ENCODE measurements around the gene SPOCK3. TPM values are rescaled to one million over a fixed set of nuclear protein-coding genes. Genes with fewer than 3 reads are reported as not detected.

The SPOCK3 gene
- total RNA-seq, 4 donors from 2014 or later: 0.16 to 0.58 (median 0.36) TPM; not detected in 1

- no peak for TF ChIP-seq POLR2A (IDR thresholded peaks at IDR 0.05)
- no peak for TF ChIP-seq CTCF (IDR thresholded peaks at IDR 0.05 in 4 of 5, conservative IDR thresholded peaks at IDR 0.05 in 1 of 5)
- intact Hi-C loops (cut with DNase I; ENCODE audit: low total_unique reads): no loop called here
- no peak for DNase-seq
- H3K4me1 ChIP-seq: no peaks in the 10 kb centered on the region
- H3K4me3 ChIP-seq: no peak overlapping the region
- no peaks in the 10 kb centered on the region for H3K9me3 ChIP-seq
- no peaks in the 10 kb centered on the region for H3K27me3 ChIP-seq
- H3K36me3 ChIP-seq: no peaks in the 10 kb centered on the region
- no peak overlapping the region for H3K27ac ChIP-seq
- in situ Hi-C loops (cut with MboI; ENCODE audit: low sequenced_read_pairs in 4 of 4): no loop called here
- no peak for ATAC-seq
Observed at GRCh38 chr4:167111622-167112021, 122.7 kb downstream of the SPOCK3 start.

- Histone ChIP-seq H3K27ac (no peak overlapping the region), H3K4me3 (no peak overlapping the region), H3K4me1 (no peaks in the 10 kb centered on the region), H3K27me3 (no peaks in the 10 kb centered on the region), H3K36me3 (no peaks in the 10 kb centered on the region), H3K9me3 (no peaks in the 10 kb centered on the region)
- TF ChIP-seq POLR2A (IDR thresholded peaks at IDR 0.05): no peak
- no peak for TF ChIP-seq CTCF (IDR thresholded peaks at IDR 0.05 in 4 of 5, conservative IDR thresholded peaks at IDR 0.05 in 1 of 5)
- no peak for DNase-seq
- ATAC-seq: no peak
- in situ Hi-C loops (cut with MboI; ENCODE audit: low sequenced_read_pairs in 4 of 4) (no loop called here), intact Hi-C loops (cut with DNase I; ENCODE audit: low total_unique reads) (no loop called here)
Observed at GRCh38 chr4:167111092-167111491, 123.2 kb downstream of the SPOCK3 start.

GRCh38 chr4:167109859-167110258 is 124.4 kb downstream of the SPOCK3 start:
- no peak for DNase-seq
- Histone ChIP-seq H3K27ac (no peak overlapping the region), H3K27me3 (no peaks in the 10 kb centered on the region), H3K4me3 (no peak overlapping the region), H3K36me3 (no peaks in the 10 kb centered on the region), H3K9me3 (no peaks in the 10 kb centered on the region), H3K4me1 (no peaks in the 10 kb centered on the region)
- no peak for ATAC-seq
- in situ Hi-C loops (cut with MboI; ENCODE audit: low sequenced_read_pairs in 4 of 4) (no loop called here), intact Hi-C loops (cut with DNase I; ENCODE audit: low total_unique reads) (no loop called here)
- TF ChIP-seq CTCF (IDR thresholded peaks at IDR 0.05 in 4 of 5, conservative IDR thresholded peaks at IDR 0.05 in 1 of 5) (no peak), POLR2A (IDR thresholded peaks at IDR 0.05) (no peak)

- H3K36me3 ChIP-seq: no peaks in the 10 kb centered on the region
- no peak overlapping the region for H3K4me3 ChIP-seq
- ATAC-seq: no peak
- no peaks in the 10 kb centered on the region for H3K4me1 ChIP-seq
- no peak overlapping the region for H3K27ac ChIP-seq
- H3K9me3 ChIP-seq: no peaks in the 10 kb centered on the region
- in situ Hi-C loops (cut with MboI; ENCODE audit: low sequenced_read_pairs in 4 of 4): no loop called here
- TF ChIP-seq CTCF (IDR thresholded peaks at IDR 0.05 in 4 of 5, conservative IDR thresholded peaks at IDR 0.05 in 1 of 5) (no peak), POLR2A (IDR thresholded peaks at IDR 0.05) (no peak)
- no peak for DNase-seq
- intact Hi-C loops (cut with DNase I; ENCODE audit: low total_unique reads): no loop called here
- no peaks in the 10 kb centered on the region for H3K27me3 ChIP-seq
Observed at GRCh38 chr4:167105857-167106256, 128.4 kb downstream of the SPOCK3 start.

GRCh38 chr4:167102475-167102874 is 131.8 kb downstream of the SPOCK3 start:
- Histone ChIP-seq H3K36me3 (no peaks in the 10 kb centered on the region), H3K4me1 (peaks cover 0 to 6% of the 10 kb centered on the region in 2 donors), H3K9me3 (no peaks in the 10 kb centered on the region), H3K27me3 (no peaks in the 10 kb centered on the region), H3K27ac (no peak overlapping the region), H3K4me3 (no peak overlapping the region)
- TF ChIP-seq POLR2A (IDR thresholded peaks at IDR 0.05): no peak
- no peak for TF ChIP-seq CTCF (IDR thresholded peaks at IDR 0.05 in 4 of 5, conservative IDR thresholded peaks at IDR 0.05 in 1 of 5)
- no peak for ATAC-seq
- intact Hi-C loops (cut with DNase I; ENCODE audit: low total_unique reads) (no loop called here), in situ Hi-C loops (cut with MboI; ENCODE audit: low sequenced_read_pairs in 4 of 4) (no loop called here)
- DNase-seq: no peak
